ENCODE results near the gene PARD3B. TPM values are rescaled to one million over a fixed set of nuclear protein-coding genes. Genes with fewer than 3 reads are reported as not detected.

The PARD3B gene
- polyA plus RNA-seq, 3 donors = not detected

- no CpG with 5 or more reads among the region's 1 CpG for WGBS (ENCODE audit: insufficient coverage)
- H3K36me3 Mint-ChIP-seq = no peaks in the 10 kb centered on the region
- TF ChIP-seq CTCF (IDR thresholded peaks at IDR 0.05) = no peak
- intact Hi-C loops (cut with micrococcal nuclease) = no loop called here
- no peak overlapping the region for H3K27ac ChIP-seq (ENCODE audit: low read depth in 1 of 2, low read length in 2 of 2)
- no peaks in the 10 kb centered on the region for H3K9me3 ChIP-seq (replicated peaks in 1 of 2; ENCODE audit: control insufficient read depth in 1 of 2, insufficient read depth in 1 of 2, low read length in 2 of 2)
- H3K27me3 Mint-ChIP-seq (ENCODE audit: low read depth in 3 of 3) = no peaks in the 10 kb centered on the region
- no peaks in the 10 kb centered on the region for H3K36me3 ChIP-seq (replicated peaks in 1 of 2; ENCODE audit: control insufficient read depth in 1 of 2, insufficient read depth in 2 of 2, low read length in 2 of 2)
- DNase-seq = no peak
- no peak overlapping the region for H3K27ac Mint-ChIP-seq
- H3K9ac ChIP-seq (ENCODE audit: insufficient read depth, low read length, poor library complexity, severe bottlenecking) = no peak overlapping the region
- H3K79me2 ChIP-seq (ENCODE audit: insufficient read depth, low read length) = no peaks in the 10 kb centered on the region
- H2AFZ ChIP-seq (ENCODE audit: insufficient read depth, low read depth, low read length, poor library complexity, severe bottlenecking) = no peak overlapping the region
- no peak overlapping the region for H3K4me3 Mint-ChIP-seq
- no peak overlapping the region for H3K4me3 ChIP-seq (replicated peaks in 1 of 3; ENCODE audit: low read depth in 2 of 3, low read length in 3 of 3)
- H4K20me1 ChIP-seq (ENCODE audit: insufficient read depth, low read length) = no peaks in the 10 kb centered on the region
- no peak overlapping the region for H3K4me2 ChIP-seq (replicated peaks; ENCODE audit: extremely low read depth, low read length, poor library complexity, severe bottlenecking)
- H3K9me3 Mint-ChIP-seq = peaks cover 0 to 4% (median 0%) of the 10 kb centered on the region in 7 donors
- H3K4me1 ChIP-seq (ENCODE audit: control insufficient read depth in 1 of 2, insufficient read depth in 2 of 2, low read length in 2 of 2) = no peaks in the 10 kb centered on the region
- H3K4me1 Mint-ChIP-seq = no peaks in the 10 kb centered on the region
- no peaks in the 10 kb centered on the region for H3K27me3 ChIP-seq (ENCODE audit: control insufficient read depth in 2 of 2, insufficient read depth in 2 of 2, low read length in 2 of 2)
Observed at GRCh38 chr2:205070889-205071288, 525.6 kb downstream of the PARD3B start.

- Histone ChIP-seq H3K4me3 (replicated peaks in 1 of 3; ENCODE audit: low read depth in 2 of 3, low read length in 3 of 3) (no peak overlapping the region), H3K36me3 (replicated peaks in 1 of 2; ENCODE audit: control insufficient read depth in 1 of 2, insufficient read depth in 2 of 2, low read length in 2 of 2) (no peaks in the 10 kb centered on the region), H3K4me2 (replicated peaks; ENCODE audit: extremely low read depth, low read length, poor library complexity, severe bottlenecking) (no peak overlapping the region), H3K9ac (ENCODE audit: insufficient read depth, low read length, poor library complexity, severe bottlenecking) (no peak overlapping the region), H3K79me2 (ENCODE audit: insufficient read depth, low read length) (no peaks in the 10 kb centered on the region), H3K27ac (ENCODE audit: low read depth in 1 of 2, low read length in 2 of 2) (no peak overlapping the region), H4K20me1 (ENCODE audit: insufficient read depth, low read length) (no peaks in the 10 kb centered on the region), H2AFZ (ENCODE audit: insufficient read depth, low read depth, low read length, poor library complexity, severe bottlenecking) (no peak overlapping the region), H3K9me3 (replicated peaks in 1 of 2; ENCODE audit: control insufficient read depth in 1 of 2, insufficient read depth in 1 of 2, low read length in 2 of 2) (no peaks in the 10 kb centered on the region), H3K4me1 (ENCODE audit: control insufficient read depth in 1 of 2, insufficient read depth in 2 of 2, low read length in 2 of 2) (no peaks in the 10 kb centered on the region), H3K27me3 (ENCODE audit: control insufficient read depth in 2 of 2, insufficient read depth in 2 of 2, low read length in 2 of 2) (no peaks in the 10 kb centered on the region)
- intact Hi-C loops (cut with micrococcal nuclease) = no loop called here
- H3K4me1 Mint-ChIP-seq = no peaks in the 10 kb centered on the region
- no peaks in the 10 kb centered on the region for H3K36me3 Mint-ChIP-seq
- no CpG with 5 or more reads among the region's 2 CpGs for WGBS (ENCODE audit: insufficient coverage)
- no peak for TF ChIP-seq CTCF (IDR thresholded peaks at IDR 0.05)
- H3K9me3 Mint-ChIP-seq = peaks cover 0 to 4% (median 0%) of the 10 kb centered on the region in 7 donors
- no peak overlapping the region for H3K27ac Mint-ChIP-seq
- no peak overlapping the region for H3K4me3 Mint-ChIP-seq
- no peaks in the 10 kb centered on the region for H3K27me3 Mint-ChIP-seq (ENCODE audit: low read depth in 3 of 3)
- DNase-seq = no peak
Observed at GRCh38 chr2:205073433-205074020, 528.3 kb downstream of the PARD3B start.

All from CD14-positive monocyte (primary cell).